ENCODE measurements around the gene MSRB3.
A peak's percentile ranks its signal among the peaks of the same experiment; 100 is the strongest.

MSRB3 gene

DNA sequence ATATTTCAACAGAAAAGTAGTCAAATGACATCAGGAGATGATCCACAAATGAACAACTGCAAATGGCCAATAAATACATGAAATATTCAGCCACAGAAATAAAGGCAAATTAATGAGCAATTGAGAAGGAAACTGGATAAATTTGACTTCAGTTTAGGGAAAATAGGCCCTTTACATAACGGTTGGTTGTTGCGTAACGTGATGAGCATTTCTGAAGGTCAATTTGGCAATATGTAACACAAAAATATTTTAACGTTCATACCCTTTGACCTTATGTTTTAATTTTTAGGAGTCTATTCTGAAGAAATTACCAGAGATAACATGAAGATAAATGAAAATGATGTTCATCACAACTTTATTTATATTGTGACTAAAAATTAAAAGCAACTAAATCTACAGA lies 14.7 kb upstream of the MSRB3 start:
- Histone ChIP-seq H3K4me3 (ENCODE audit: low read length in 2 of 2) (no peak overlapping the region), H3K9me3 (ENCODE audit: control insufficient read depth in 2 of 2, low read length in 2 of 2) (no peaks in the 10 kb centered on the region), H3K27me3 (ENCODE audit: control insufficient read depth in 2 of 2, insufficient read depth in 2 of 2, low read length in 2 of 2) (no peaks in the 10 kb centered on the region), H3K36me3 (ENCODE audit: control insufficient read depth in 2 of 2, insufficient read depth in 2 of 2, low read length in 2 of 2) (no peaks in the 10 kb centered on the region), H3K9ac (ENCODE audit: low read depth in 1 of 2, low read length in 2 of 2) (no peak overlapping the region), H3K27ac (ENCODE audit: low read depth in 2 of 2, low read length in 2 of 2) (no peak overlapping the region), H3K4me1 (ENCODE audit: control insufficient read depth in 2 of 2, insufficient read depth in 2 of 2, low read length in 2 of 2) (no peaks in the 10 kb centered on the region)

DNA sequence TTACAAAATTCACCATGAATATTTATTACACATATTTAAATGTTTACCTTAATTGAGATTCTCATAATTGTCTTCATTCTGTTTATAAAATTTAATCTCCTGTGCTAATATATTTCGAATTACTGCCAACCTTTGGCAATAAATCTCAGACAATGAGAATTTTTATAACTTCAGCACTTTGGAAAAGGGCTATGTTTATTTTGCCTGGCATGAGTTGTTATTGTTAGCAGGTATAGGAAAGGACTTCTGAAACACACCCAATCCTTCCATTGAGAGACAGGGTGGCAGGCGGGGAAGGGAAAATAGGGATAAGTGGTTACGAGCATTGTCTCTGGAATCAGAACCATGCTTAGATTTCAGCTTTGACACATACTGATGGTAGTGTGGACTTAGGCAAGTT lies 12.1 kb upstream of the MSRB3 start:
- Histone ChIP-seq H3K4me3 (ENCODE audit: low read length in 2 of 2) (no peak overlapping the region), H3K9me3 (ENCODE audit: control insufficient read depth in 2 of 2, low read length in 2 of 2) (no peaks in the 10 kb centered on the region), H3K9ac (ENCODE audit: low read depth in 1 of 2, low read length in 2 of 2) (no peak overlapping the region), H3K27ac (ENCODE audit: low read depth in 2 of 2, low read length in 2 of 2) (no peak overlapping the region), H3K36me3 (ENCODE audit: control insufficient read depth in 2 of 2, insufficient read depth in 2 of 2, low read length in 2 of 2) (no peaks in the 10 kb centered on the region), H3K4me1 (ENCODE audit: control insufficient read depth in 2 of 2, insufficient read depth in 2 of 2, low read length in 2 of 2) (no peaks in the 10 kb centered on the region), H3K27me3 (ENCODE audit: control insufficient read depth in 2 of 2, insufficient read depth in 2 of 2, low read length in 2 of 2) (no peaks in the 10 kb centered on the region)

DNA sequence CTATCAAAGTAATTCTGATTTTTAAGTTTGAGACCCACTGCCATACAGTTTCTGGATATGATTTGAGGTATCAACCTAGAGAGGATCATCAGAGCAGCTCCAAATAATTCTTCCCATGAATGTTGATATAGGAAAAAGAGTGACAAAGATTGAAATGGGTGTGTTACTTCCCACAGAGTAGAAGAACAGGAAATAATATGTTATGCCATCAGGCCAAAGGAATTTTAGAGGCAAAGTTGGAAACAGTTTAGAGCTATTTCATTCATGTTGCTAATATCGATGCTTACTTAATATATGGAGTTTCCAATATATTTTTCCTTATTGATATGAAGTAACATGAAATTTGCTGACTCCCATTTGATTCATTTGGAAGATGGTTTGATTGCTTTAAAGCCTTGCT lies 8.9 kb upstream of the MSRB3 start:
- Histone ChIP-seq H3K36me3 (ENCODE audit: control insufficient read depth in 2 of 2, insufficient read depth in 2 of 2, low read length in 2 of 2) (no peaks in the 10 kb centered on the region), H3K4me3 (ENCODE audit: low read length in 2 of 2) (no peak overlapping the region), H3K27ac (ENCODE audit: low read depth in 2 of 2, low read length in 2 of 2) (no peak overlapping the region), H3K9ac (ENCODE audit: low read depth in 1 of 2, low read length in 2 of 2) (no peak overlapping the region), H3K27me3 (ENCODE audit: control insufficient read depth in 2 of 2, insufficient read depth in 2 of 2, low read length in 2 of 2) (peaks cover 0 to 3% of the 10 kb centered on the region in 2 donors), H3K9me3 (ENCODE audit: control insufficient read depth in 2 of 2, low read length in 2 of 2) (no peaks in the 10 kb centered on the region), H3K4me1 (ENCODE audit: control insufficient read depth in 2 of 2, insufficient read depth in 2 of 2, low read length in 2 of 2) (no peaks in the 10 kb centered on the region)

DNA sequence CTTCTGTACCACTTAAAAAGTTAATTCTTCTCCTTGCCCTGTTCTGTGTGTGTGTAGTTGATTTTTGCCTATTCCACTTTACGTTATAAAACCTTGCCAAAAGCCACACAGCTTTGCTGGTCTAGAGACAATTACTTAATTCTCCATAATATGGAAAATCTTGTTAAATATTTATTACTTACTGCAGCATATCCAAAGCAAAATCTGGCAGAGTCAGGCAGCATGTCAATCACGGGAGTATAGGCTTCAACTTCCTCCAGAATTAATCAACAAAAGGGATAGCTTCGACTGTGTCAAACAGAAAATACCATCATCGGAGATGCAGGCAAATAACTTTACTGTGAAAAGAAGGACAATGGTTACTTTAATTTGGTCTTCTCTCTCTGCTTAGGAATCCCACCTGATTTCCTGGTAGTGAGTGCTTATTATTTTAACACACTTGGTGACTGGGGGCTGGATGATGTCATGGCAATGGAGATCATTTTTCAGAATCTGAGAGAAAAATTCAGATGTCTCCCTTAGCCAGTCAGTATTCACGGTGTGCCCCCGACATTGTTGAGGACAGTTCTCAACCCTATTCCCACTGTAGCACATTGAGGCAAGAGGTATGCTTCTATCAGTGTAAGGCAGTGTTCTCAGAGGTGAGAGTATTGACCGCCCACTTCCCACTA lies 3.7 kb upstream of the MSRB3 start:
- H3K27ac ChIP-seq (ENCODE audit: low read depth in 2 of 2, low read length in 2 of 2), result no peak overlapping the region
- H3K9ac ChIP-seq (ENCODE audit: low read depth in 1 of 2, low read length in 2 of 2), result no peak overlapping the region
- no peak overlapping the region for H3K4me3 ChIP-seq (ENCODE audit: low read length in 2 of 2)
- H3K36me3 ChIP-seq (ENCODE audit: control insufficient read depth in 2 of 2, insufficient read depth in 2 of 2, low read length in 2 of 2), result no peaks in the 10 kb centered on the region
- no peaks in the 10 kb centered on the region for H3K9me3 ChIP-seq (ENCODE audit: control insufficient read depth in 2 of 2, low read length in 2 of 2)
- H3K4me1 ChIP-seq (ENCODE audit: control insufficient read depth in 2 of 2, insufficient read depth in 2 of 2, low read length in 2 of 2), result peaks cover 0 to 3% of the 10 kb centered on the region in 2 donors
- peaks cover 9 to 24% of the 10 kb centered on the region in 2 donors for H3K27me3 ChIP-seq (ENCODE audit: control insufficient read depth in 2 of 2, insufficient read depth in 2 of 2, low read length in 2 of 2)

DNA sequence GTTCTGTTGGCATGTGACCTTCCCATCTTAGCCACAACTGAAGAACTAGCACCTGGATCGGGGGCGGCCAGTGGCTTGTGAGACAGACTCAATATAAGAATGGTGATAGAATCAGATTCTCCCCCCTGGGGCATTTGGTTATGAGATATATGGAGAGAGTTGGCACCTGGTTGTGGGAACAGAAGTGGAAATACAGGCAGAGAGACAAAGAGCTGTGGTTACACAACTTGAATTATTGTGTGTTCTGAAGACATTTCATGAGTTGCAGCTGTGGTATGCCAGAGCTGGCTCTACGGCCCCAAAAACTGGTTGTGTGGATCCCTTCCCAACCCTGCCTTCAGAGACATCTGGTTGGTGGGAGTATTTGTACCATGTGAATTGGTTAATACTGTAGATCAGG lies 2.9 kb upstream of the MSRB3 start:
- Histone ChIP-seq H3K27ac (ENCODE audit: low read depth in 2 of 2, low read length in 2 of 2) (no peak overlapping the region), H3K4me1 (ENCODE audit: control insufficient read depth in 2 of 2, insufficient read depth in 2 of 2, low read length in 2 of 2) (peaks cover 0 to 3% of the 10 kb centered on the region in 2 donors), H3K27me3 (ENCODE audit: control insufficient read depth in 2 of 2, insufficient read depth in 2 of 2, low read length in 2 of 2) (peaks cover 9 to 24% of the 10 kb centered on the region in 2 donors), H3K9ac (ENCODE audit: low read depth in 1 of 2, low read length in 2 of 2) (no peak overlapping the region), H3K4me3 (ENCODE audit: low read length in 2 of 2) (no peak overlapping the region), H3K9me3 (ENCODE audit: control insufficient read depth in 2 of 2, low read length in 2 of 2) (no peaks in the 10 kb centered on the region), H3K36me3 (ENCODE audit: control insufficient read depth in 2 of 2, insufficient read depth in 2 of 2, low read length in 2 of 2) (no peaks in the 10 kb centered on the region)

DNA sequence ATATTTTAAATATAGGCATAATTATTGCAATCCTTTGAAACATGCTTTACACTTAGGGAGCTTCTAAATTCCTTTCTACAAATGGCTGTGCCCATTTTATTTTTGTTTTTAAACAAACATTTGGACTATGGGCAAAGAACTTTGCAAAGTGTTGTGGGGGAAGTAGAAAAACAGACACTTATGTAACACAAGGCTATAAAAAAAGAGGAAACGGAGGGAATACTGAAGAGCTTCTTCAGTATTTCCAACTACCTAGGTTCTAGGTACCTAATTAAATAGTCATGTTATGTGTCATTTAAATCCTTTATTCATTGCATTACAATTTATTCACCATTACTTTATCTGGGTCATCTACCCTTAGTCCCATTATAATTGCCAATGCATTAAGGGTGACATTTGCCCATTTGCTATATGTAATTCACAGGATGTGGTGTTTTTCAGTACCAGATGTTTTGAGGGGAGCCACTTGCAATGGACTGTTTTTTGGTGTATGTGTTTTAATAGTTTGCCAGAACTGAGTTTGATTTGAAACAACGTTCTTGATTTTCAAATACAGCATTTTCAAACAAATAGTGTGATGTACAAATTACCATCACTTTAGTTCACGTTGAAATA lies 1.5 kb upstream of the MSRB3 start:
- Histone ChIP-seq H3K9ac (ENCODE audit: low read depth in 1 of 2, low read length in 2 of 2) (no peak overlapping the region), H3K4me1 (ENCODE audit: control insufficient read depth in 2 of 2, insufficient read depth in 2 of 2, low read length in 2 of 2) (peaks cover 0 to 3% of the 10 kb centered on the region in 2 donors), H3K4me3 (ENCODE audit: low read length in 2 of 2) (no peak overlapping the region), H3K27ac (ENCODE audit: low read depth in 2 of 2, low read length in 2 of 2) (no peak overlapping the region), H3K9me3 (ENCODE audit: control insufficient read depth in 2 of 2, low read length in 2 of 2) (no peaks in the 10 kb centered on the region), H3K36me3 (ENCODE audit: control insufficient read depth in 2 of 2, insufficient read depth in 2 of 2, low read length in 2 of 2) (no peaks in the 10 kb centered on the region), H3K27me3 (ENCODE audit: control insufficient read depth in 2 of 2, insufficient read depth in 2 of 2, low read length in 2 of 2) (peaks cover 9 to 24% of the 10 kb centered on the region in 2 donors)

DNA sequence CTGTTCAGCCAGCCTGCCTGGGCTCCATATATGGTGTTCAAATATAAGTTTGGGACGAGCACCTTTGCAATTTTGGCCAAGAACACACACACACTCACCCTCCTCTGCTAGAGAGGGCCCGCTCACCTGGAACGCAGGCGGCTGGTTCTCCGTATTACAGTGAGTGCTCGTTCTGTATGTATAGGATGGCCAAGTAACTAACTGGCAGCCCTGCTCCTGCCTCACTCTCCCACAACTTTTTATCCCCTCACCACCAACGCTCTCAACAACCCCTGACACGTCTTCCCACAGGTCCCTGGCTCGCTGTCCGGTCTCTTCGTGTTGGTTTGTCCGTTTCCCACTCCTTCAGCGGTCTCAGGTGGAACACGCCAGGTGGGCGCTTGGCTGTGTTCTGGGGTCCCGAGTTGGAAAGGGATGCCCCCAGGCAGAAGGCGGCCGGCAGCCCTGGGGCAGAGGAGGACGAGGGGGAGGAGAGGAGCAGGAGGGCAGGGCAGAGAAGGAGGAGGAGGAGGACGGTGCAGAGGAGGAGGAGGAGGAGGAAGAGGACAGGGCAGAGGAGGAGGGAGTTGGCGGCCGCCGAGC lies 398 bp upstream of the MSRB3 start:
- Histone ChIP-seq H3K27ac (ENCODE audit: low read depth in 2 of 2, low read length in 2 of 2) (no peak overlapping the region), H3K9ac (ENCODE audit: low read depth in 1 of 2, low read length in 2 of 2) (peak overlapping the region; percentile 29 to 44), H3K4me3 (ENCODE audit: low read length in 2 of 2) (peak overlapping the region; percentile 64 to 70), H3K4me1 (ENCODE audit: control insufficient read depth in 2 of 2, insufficient read depth in 2 of 2, low read length in 2 of 2) (peaks cover 0 to 3% of the 10 kb centered on the region in 2 donors), H3K27me3 (ENCODE audit: control insufficient read depth in 2 of 2, insufficient read depth in 2 of 2, low read length in 2 of 2) (peaks cover 8 to 24% of the 10 kb centered on the region in 2 donors), H3K9me3 (ENCODE audit: control insufficient read depth in 2 of 2, low read length in 2 of 2) (no peaks in the 10 kb centered on the region), H3K36me3 (ENCODE audit: control insufficient read depth in 2 of 2, insufficient read depth in 2 of 2, low read length in 2 of 2) (no peaks in the 10 kb centered on the region)

DNA sequence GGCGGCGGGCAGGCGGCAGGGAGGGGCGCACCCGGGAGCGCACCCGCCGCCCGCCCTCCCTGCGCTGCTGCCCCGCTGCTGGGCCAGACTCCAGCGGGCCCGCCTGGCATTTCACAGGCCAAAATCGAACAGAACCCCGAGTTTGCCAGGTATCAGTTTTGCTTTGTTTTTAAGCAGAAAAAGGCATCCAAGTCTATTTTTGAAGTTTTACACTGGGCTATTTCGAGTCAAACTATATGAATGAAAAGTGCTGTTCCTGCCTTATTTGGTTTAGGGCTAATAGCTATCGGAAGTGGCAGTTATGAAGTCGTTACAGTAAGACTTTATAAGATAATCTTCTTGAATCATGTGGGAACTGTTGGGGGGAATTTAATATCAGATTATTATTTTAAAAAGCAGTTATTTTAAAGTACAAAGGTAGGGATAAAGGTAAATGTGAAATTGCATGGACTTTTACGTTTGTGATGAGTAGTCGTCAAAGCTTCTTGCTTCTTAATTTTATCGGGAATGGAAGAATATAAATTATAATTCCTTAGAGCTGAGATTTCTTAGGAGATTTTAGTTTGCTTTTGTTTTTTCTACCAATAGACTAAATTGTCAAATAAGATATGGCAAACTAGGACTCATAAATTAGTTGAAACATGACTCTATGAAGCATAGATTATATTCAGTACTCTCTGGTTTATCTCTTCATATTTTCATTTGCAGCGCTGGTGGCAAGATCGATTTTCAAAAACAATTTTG lies 1.1 kb downstream of the MSRB3 start:
- no peaks in the 10 kb centered on the region for H3K36me3 ChIP-seq (ENCODE audit: control insufficient read depth in 2 of 2, insufficient read depth in 2 of 2, low read length in 2 of 2)
- H3K9me3 ChIP-seq (ENCODE audit: control insufficient read depth in 2 of 2, low read length in 2 of 2), result no peaks in the 10 kb centered on the region
- peak overlapping the region in 1 of 2 donors; percentile 67 for H3K9ac ChIP-seq (ENCODE audit: low read depth in 1 of 2, low read length in 2 of 2)
- H3K4me1 ChIP-seq (ENCODE audit: control insufficient read depth in 2 of 2, insufficient read depth in 2 of 2, low read length in 2 of 2), result peaks cover 0 to 3% of the 10 kb centered on the region in 2 donors
- H3K27ac ChIP-seq (ENCODE audit: low read depth in 2 of 2, low read length in 2 of 2), result peak overlapping the region; percentile 71 to 78
- peaks cover 6 to 27% of the 10 kb centered on the region in 2 donors for H3K27me3 ChIP-seq (ENCODE audit: control insufficient read depth in 2 of 2, insufficient read depth in 2 of 2, low read length in 2 of 2)
- peak overlapping the region; percentile 64 to 70 for H3K4me3 ChIP-seq (ENCODE audit: low read length in 2 of 2)

DNA sequence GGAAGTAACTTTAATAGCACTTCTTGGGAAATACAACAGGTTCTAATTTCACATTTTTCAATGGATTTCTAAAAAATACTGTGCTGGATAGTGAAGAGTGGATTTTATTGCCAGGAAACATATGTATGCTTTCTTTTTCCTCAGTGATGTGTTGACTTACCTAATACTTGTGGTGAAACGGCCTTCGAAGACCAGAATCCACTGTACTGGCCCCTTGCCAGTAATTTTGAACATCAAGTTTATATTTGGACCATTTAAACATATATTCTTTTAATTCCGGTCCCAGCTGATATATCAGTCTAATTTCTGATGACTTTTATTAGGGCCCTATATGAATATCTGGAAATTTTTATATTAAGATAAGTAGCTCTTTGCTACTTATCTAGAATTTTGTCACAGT lies 1.8 kb downstream of the MSRB3 start:
- Histone ChIP-seq H3K27me3 (ENCODE audit: control insufficient read depth in 2 of 2, insufficient read depth in 2 of 2, low read length in 2 of 2) (peaks cover 6 to 28% of the 10 kb centered on the region in 2 donors), H3K4me1 (ENCODE audit: control insufficient read depth in 2 of 2, insufficient read depth in 2 of 2, low read length in 2 of 2) (peaks cover 0 to 3% of the 10 kb centered on the region in 2 donors), H3K27ac (ENCODE audit: low read depth in 2 of 2, low read length in 2 of 2) (no peak overlapping the region), H3K9ac (ENCODE audit: low read depth in 1 of 2, low read length in 2 of 2) (no peak overlapping the region), H3K4me3 (ENCODE audit: low read length in 2 of 2) (no peak overlapping the region), H3K36me3 (ENCODE audit: control insufficient read depth in 2 of 2, insufficient read depth in 2 of 2, low read length in 2 of 2) (no peaks in the 10 kb centered on the region), H3K9me3 (ENCODE audit: control insufficient read depth in 2 of 2, low read length in 2 of 2) (no peaks in the 10 kb centered on the region)

DNA sequence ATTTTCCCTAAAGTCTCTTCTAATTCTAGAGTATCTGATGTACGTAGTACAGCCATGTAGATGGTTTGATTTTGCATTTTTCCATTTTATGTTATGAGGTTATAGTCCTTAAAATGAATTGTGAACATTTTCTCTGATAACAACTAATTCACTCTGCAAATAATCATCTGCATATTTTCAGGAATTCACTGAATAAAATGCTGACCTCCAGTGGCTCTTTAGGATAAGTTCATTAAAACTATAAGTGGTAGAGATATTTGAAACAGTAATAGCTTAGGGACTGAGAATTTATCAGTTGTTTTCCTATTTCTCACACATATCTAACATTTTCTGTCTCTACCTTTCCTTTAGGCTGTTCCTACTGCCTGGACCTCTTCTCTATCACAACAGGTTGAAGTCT lies 4.4 kb downstream of the MSRB3 start:
- H3K4me1 ChIP-seq (ENCODE audit: control insufficient read depth in 2 of 2, insufficient read depth in 2 of 2, low read length in 2 of 2), result peaks cover 0 to 3% of the 10 kb centered on the region in 2 donors

More for the DNA sequence above, 4.4 kb downstream of the MSRB3 start:
- Histone ChIP-seq H3K9me3 (ENCODE audit: control insufficient read depth in 2 of 2, low read length in 2 of 2) (no peaks in the 10 kb centered on the region), H3K36me3 (ENCODE audit: control insufficient read depth in 2 of 2, insufficient read depth in 2 of 2, low read length in 2 of 2) (no peaks in the 10 kb centered on the region), H3K4me3 (ENCODE audit: low read length in 2 of 2) (no peak overlapping the region), H3K27me3 (ENCODE audit: control insufficient read depth in 2 of 2, insufficient read depth in 2 of 2, low read length in 2 of 2) (peaks cover 3 to 21% of the 10 kb centered on the region in 2 donors), H3K27ac (ENCODE audit: low read depth in 2 of 2, low read length in 2 of 2) (no peak overlapping the region), H3K9ac (ENCODE audit: low read depth in 1 of 2, low read length in 2 of 2) (no peak overlapping the region)
